Rectal smooth muscle tissue (tissue), 1 donor: Measurements from ENCODE around the gene SIGMAR1.
A peak's percentile ranks its signal among the peaks of the same experiment; 100 is the strongest.

Experiments used
- H3K27ac ChIP-seq: one replicate; pipeline ENCODE4 v1.7.0; 2013; ENCODE audit warnings: low read depth, low read length, inconsistent platforms
- H3K27me3 ChIP-seq: one replicate; pipeline ENCODE4 v1.7.0; 2013; ENCODE audit warnings: low read length; ENCODE audit not compliant: control insufficient read depth, insufficient read depth
- H3K36me3 ChIP-seq: one replicate; pipeline ENCODE4 v1.7.0; 2013; ENCODE audit warnings: low read length; ENCODE audit not compliant: control insufficient read depth, insufficient read depth
- H3K4me1 ChIP-seq: one replicate; pipeline ENCODE4 v1.7.0; 2013; ENCODE audit warnings: low read length; ENCODE audit not compliant: control insufficient read depth, insufficient read depth
- H3K4me3 ChIP-seq: one replicate; pipeline ENCODE4 v1.7.0; 2013; ENCODE audit warnings: low read length
- H3K9ac ChIP-seq: one replicate; pipeline ENCODE4 v1.7.0; 2013; ENCODE audit warnings: low read length

SIGMAR1 gene

GRCh38 chr9:34603610-34604231 is 33.9 kb downstream of the SIGMAR1 start:
- Histone ChIP-seq H3K4me1 (no peaks in the 10 kb centered on the region), H3K9ac (no peak overlapping the region), H3K36me3 (no peaks in the 10 kb centered on the region), H3K27ac (no peak overlapping the region), H3K27me3 (no peaks in the 10 kb centered on the region), H3K4me3 (no peak overlapping the region)

GRCh38 chr9:34601937-34602573 is 35.5 kb downstream of the SIGMAR1 start:
- H3K36me3 ChIP-seq: no peaks in the 10 kb centered on the region
- H3K4me3 ChIP-seq: no peak overlapping the region
- no peaks in the 10 kb centered on the region for H3K4me1 ChIP-seq
- no peak overlapping the region for H3K27ac ChIP-seq
- no peaks in the 10 kb centered on the region for H3K27me3 ChIP-seq
- H3K9ac ChIP-seq: no peak overlapping the region

GRCh38 chr9:34600908-34601307 is 36.7 kb downstream of the SIGMAR1 start:
- Histone ChIP-seq H3K4me3 (no peak overlapping the region), H3K9ac (no peak overlapping the region), H3K36me3 (no peaks in the 10 kb centered on the region), H3K27me3 (no peaks in the 10 kb centered on the region), H3K27ac (no peak overlapping the region), H3K4me1 (no peaks in the 10 kb centered on the region)

GRCh38 chr9:34599546-34599945 is 38.0 kb downstream of the SIGMAR1 start:
- Histone ChIP-seq H3K27me3 (no peaks in the 10 kb centered on the region), H3K4me3 (no peak overlapping the region), H3K4me1 (no peaks in the 10 kb centered on the region), H3K9ac (no peak overlapping the region), H3K27ac (no peak overlapping the region), H3K36me3 (no peaks in the 10 kb centered on the region)

- peaks cover 7% of the 10 kb centered on the region for H3K4me1 ChIP-seq
- H3K4me3 ChIP-seq: no peak overlapping the region
- no peak overlapping the region for H3K9ac ChIP-seq
- no peaks in the 10 kb centered on the region for H3K36me3 ChIP-seq
- no peak overlapping the region for H3K27ac ChIP-seq
- peaks cover 20% of the 10 kb centered on the region for H3K27me3 ChIP-seq
Measured at GRCh38 chr9:34594177-34594576, 43.4 kb downstream of the SIGMAR1 start.

GRCh38 chr9:34592895-34593601 is 44.5 kb downstream of the SIGMAR1 start:
- Histone ChIP-seq H3K27me3 (peaks cover 29% of the 10 kb centered on the region), H3K36me3 (no peaks in the 10 kb centered on the region), H3K4me1 (peaks cover 7% of the 10 kb centered on the region), H3K27ac (no peak overlapping the region), H3K9ac (no peak overlapping the region), H3K4me3 (no peak overlapping the region)

- no peak overlapping the region for H3K27ac ChIP-seq
- H3K27me3 ChIP-seq: peaks cover 36% of the 10 kb centered on the region
Measured at GRCh38 chr9:34591917-34592866, 45.4 kb downstream of the SIGMAR1 start.

GRCh38 chr9:34591248-34591916 is 46.2 kb downstream of the SIGMAR1 start:
- Histone ChIP-seq H3K4me3 (peak overlapping the region; percentile 65), H3K27ac (no peak overlapping the region), H3K4me1 (peaks cover 7% of the 10 kb centered on the region), H3K27me3 (peaks cover 42% of the 10 kb centered on the region), H3K9ac (no peak overlapping the region), H3K36me3 (no peaks in the 10 kb centered on the region)

More at GRCh38 chr9:34591917-34592866, 45.4 kb downstream of the SIGMAR1 start:
- Histone ChIP-seq H3K9ac (no peak overlapping the region), H3K4me1 (peaks cover 7% of the 10 kb centered on the region), H3K4me3 (no peak overlapping the region), H3K36me3 (no peaks in the 10 kb centered on the region)

- Histone ChIP-seq H3K9ac (no peak overlapping the region), H3K27ac (no peak overlapping the region), H3K4me3 (peak overlapping the region; percentile 65), H3K27me3 (peaks cover 49% of the 10 kb centered on the region), H3K36me3 (no peaks in the 10 kb centered on the region), H3K4me1 (peaks cover 7% of the 10 kb centered on the region)
Measured at GRCh38 chr9:34590381-34591247, 47.0 kb downstream of the SIGMAR1 start.

- Histone ChIP-seq H3K9ac (no peak within 1 kb of the TSS), H3K27ac (no peak within 1 kb of the TSS), H3K36me3 (no peaks in the 10 kb centered on the region), H3K4me3 (peak within 1 kb of the TSS; percentile 53), H3K4me1 (peaks cover 7% of the 10 kb centered on the region), H3K27me3 (peaks cover 52% of the 10 kb centered on the region)
Measured at GRCh38 chr9:34589636-34590380, 47.8 kb downstream of the SIGMAR1 start, which contains the start of gene CNTFR. TSS of gene CNTFR (minus strand) at chr9:34589724. CDS start at chr9:34568981, 20,743 bp downstream.
